Lung (tissue), 12 donors: Measurements from ENCODE around the gene INPP4B. TPM values are rescaled to one million over a fixed set of nuclear protein-coding genes. Genes with fewer than 3 reads are reported as not detected.

Experiments
- ATAC-seq: fragments of 200-7000 bp; cut with Tn5 transposase; one replicate; pipeline ENCODE4 v1.9.1; 2020; ENCODE audit warnings: moderate number of reproducible peaks; ENCODE audit not compliant: insufficient read depth, low FRiP score
- DNase-seq, 3 donors: peaks; one replicate each; pipeline ENCODE4 v3.0.0-alpha.2; 2013 to 2017
- H3K27ac ChIP-seq, 2 donors: one replicate each; pipeline ENCODE4 v1.5.1; 2013; ENCODE audit warnings: mild to moderate bottlenecking in 2 of 2, moderate library complexity in 2 of 2, control low read depth in 1 of 2, inconsistent platforms in 1 of 2, low read depth in 1 of 2, low read length in 1 of 2
- H3K27me3 ChIP-seq, 3 donors: one replicate each; pipeline ENCODE4 v1.5.1; 2013; ENCODE audit warnings: low read length in 2 of 3; ENCODE audit not compliant: control insufficient read depth in 3 of 3, insufficient read depth in 3 of 3
- H3K36me3 ChIP-seq, 4 donors: one replicate each; pipeline ENCODE4 v1.5.1; 2013; ENCODE audit warnings: low read length in 4 of 4, mild to moderate bottlenecking in 1 of 4, moderate library complexity in 1 of 4; ENCODE audit not compliant: control insufficient read depth in 4 of 4, insufficient read depth in 4 of 4
- H3K4me1 ChIP-seq, 5 donors: one replicate each; pipeline ENCODE4 v1.5.1; 2013; ENCODE audit warnings: low read length in 5 of 5, mild to moderate bottlenecking in 2 of 5, moderate library complexity in 1 of 5; ENCODE audit not compliant: control insufficient read depth in 5 of 5, insufficient read depth in 5 of 5
- H3K4me3 ChIP-seq: one replicate; pipeline ENCODE4 v1.5.1; 2013; ENCODE audit warnings: mild to moderate bottlenecking, control low read depth, moderate library complexity
- H3K9ac ChIP-seq, 2 donors: one replicate each; pipeline ENCODE4 v1.5.1; 2013; ENCODE audit warnings: low read length in 2 of 2, control low read depth in 1 of 2; ENCODE audit not compliant: insufficient read depth in 1 of 2
- H3K9me3 ChIP-seq, 4 donors: one replicate each; pipeline ENCODE4 v1.5.1; 2013; ENCODE audit warnings: low read length in 3 of 4, mild to moderate bottlenecking in 1 of 4, moderate library complexity in 1 of 4; ENCODE audit not compliant: control insufficient read depth in 4 of 4, insufficient read depth in 3 of 4
- CTCF ChIP-seq: IDR thresholded peaks from 2 replicates; pipeline ENCODE4 v1.5.1; 2012; ENCODE audit warnings: mild to moderate bottlenecking; ENCODE audit errors: control extremely low read depth, extremely low read depth
- WGBS, 2 donors: extraction: QIAGEN DNeasy Blood & Tissue Kit; methylation state at CpG; one replicate each; pipeline ENCODE4 v1.1.7; 2013; 5-methylcytosine and 5-hydroxymethylcytosine counted together
- polyA plus RNA-seq, 2 donors: library from polyadenylated mRNA; stranded (reverse); fragments of 200-250 nt; gene quantifications; one replicate each; pipeline ENCODE4 v1.2.1, GENCODE V29; 2013
- total RNA-seq, 2 donors: library from RNA; depleted of rRNA in 1 of 2; stranded (reverse); fragments of >200 nt in 1 of 2; gene quantifications; one replicate each; pipeline ENCODE4 v1.2.1, GENCODE V29; 2014 to 2021
- donor health status: control.
- donor health status: control.
- donor health status: Bipolar disorder and iron deficiency.
- donor health status: healthy.
- donor health status: DM: yes; HTN: yes; CAD: no.

INPP4B gene
- total and polyA plus RNA-seq, 4 donors, result 2.4 to 32.6 (median 5.6) TPM

DNA sequence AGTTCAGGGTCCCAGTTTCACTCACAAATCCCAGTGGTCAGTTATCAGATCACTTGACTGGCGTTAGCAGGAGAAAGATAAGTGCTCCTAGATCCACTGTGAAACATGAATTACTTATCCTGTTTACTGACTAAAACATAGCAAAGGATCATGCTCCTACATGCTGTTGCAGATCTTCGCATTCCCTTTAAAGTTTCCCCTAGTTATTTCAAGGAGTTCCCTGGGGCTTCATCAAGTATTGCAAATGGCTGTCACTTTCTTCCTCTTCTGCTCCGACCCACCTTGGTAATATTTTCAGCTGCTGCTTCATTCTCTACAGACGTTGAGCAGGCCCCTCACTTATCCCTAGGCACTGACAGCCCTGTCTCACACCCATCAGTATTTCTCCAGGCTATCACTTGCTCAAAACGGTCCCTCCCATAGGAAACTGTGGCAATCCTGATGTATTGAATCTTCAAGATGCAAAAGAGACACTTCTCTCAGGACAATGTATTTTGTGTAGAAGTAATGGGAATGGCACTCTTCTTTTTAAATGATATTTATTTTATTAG, 466.0 kb downstream of the INPP4B start:
- no peak for TF ChIP-seq CTCF
- no peak for DNase-seq
- no peak for ATAC-seq
- Histone ChIP-seq H3K9ac (no peak overlapping the region), H3K4me1 (peaks cover 0 to 31% (median 0%) of the 10 kb centered on the region in 5 donors), H3K27me3 (no peaks in the 10 kb centered on the region), H3K27ac (peak overlapping the region in 1 of 2 donors; percentile 48), H3K36me3 (no peaks in the 10 kb centered on the region), H3K4me3 (no peak overlapping the region), H3K9me3 (no peaks in the 10 kb centered on the region)
- WGBS, 2 donors, result 73 to 77% methylated on average over 5 of the region's 5 CpGs

DNA sequence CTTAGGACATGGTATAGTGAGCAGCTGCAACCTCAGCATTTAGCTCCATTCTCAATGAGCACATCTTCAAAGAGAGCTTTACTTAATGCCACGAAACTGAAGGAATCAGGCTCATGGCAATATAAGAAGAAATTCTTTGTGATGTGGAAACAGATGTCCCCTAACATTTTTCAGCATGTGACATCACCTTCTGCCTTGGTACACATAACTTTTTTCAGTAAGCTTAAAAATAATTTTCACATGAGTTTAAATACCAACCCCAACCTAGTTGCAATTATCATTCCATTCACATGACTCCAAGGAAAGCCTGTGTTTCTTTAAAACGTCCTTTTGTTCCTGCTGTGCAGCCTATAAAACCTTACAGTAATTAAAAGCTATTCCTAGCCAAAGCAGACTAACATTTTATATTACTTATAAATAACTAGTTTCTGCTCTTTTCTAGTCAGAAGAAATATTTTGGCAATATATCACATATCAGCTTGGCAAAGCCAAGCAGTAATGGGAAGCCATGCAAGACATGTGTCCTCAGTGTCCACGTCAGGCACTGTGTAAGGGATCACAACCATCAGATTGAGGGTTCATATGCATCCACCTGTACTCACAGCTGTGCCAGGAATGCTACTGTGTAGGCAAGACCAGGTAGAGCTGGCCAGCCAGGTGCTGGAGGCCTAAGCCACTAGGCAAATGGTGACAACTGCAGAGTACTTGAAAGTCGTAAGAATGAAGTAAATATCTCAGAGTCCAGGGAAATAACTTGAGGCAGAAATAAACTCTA, 466.6 kb downstream of the INPP4B start:
- Histone ChIP-seq H3K9me3 (no peaks in the 10 kb centered on the region), H3K36me3 (no peaks in the 10 kb centered on the region), H3K4me3 (no peak overlapping the region), H3K9ac (no peak overlapping the region), H3K27me3 (no peaks in the 10 kb centered on the region), H3K27ac (peak overlapping the region in 1 of 2 donors; percentile 74), H3K4me1 (peaks cover 0 to 31% (median 0%) of the 10 kb centered on the region in 5 donors)
- DNase-seq (no peak), ATAC-seq (peak; percentile 19)
- no peak for TF ChIP-seq CTCF
- WGBS, 2 donors, result 70 to 80% methylated on average over 4 of the region's 4 CpGs

DNA sequence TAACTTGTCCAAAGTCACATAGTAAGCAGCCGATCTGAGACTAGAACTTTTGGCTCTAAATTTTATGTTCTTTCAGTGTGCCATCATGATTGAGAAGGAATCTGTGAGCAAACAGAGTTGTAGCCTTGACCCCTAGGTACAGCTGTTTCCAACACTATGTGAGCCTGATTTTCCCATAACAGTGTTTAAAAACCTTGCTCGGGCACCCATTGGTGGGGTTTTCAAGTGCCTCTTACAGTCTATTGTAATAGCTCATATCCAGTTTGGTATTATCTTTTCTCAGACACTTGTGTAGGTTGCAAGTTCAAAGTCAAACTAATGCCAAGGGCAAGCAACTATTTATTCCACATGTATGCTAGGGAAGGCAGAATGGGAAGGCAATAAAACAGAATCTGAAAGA, 467.9 kb downstream of the INPP4B start:
- WGBS, 2 donors, result 84 to 89% methylated on average over 2 of the region's 2 CpGs
- H3K4me3 ChIP-seq, result no peak overlapping the region
- no peaks in the 10 kb centered on the region for H3K36me3 ChIP-seq
- H3K9ac ChIP-seq, result no peak overlapping the region
- no peaks in the 10 kb centered on the region for H3K9me3 ChIP-seq
- H3K4me1 ChIP-seq, result peaks cover 0 to 32% (median 0%) of the 10 kb centered on the region in 5 donors
- no peak for ATAC-seq
- no peak for TF ChIP-seq CTCF
- no peak for DNase-seq
- peak overlapping the region in 1 of 2 donors; percentile 41 for H3K27ac ChIP-seq
- no peaks in the 10 kb centered on the region for H3K27me3 ChIP-seq
